Esophagus squamous epithelium (tissue), 5 donors: ENCODE measurements around the gene LY6G6F. TPM values are rescaled to one million over a fixed set of nuclear protein-coding genes. Genes with fewer than 3 reads are reported as not detected.

ENCODE experiments used
- DNase-seq: peaks from one replicate; lab custom pipeline; 2025; lab: John Stamatoyannopoulos, UW
- H3K27ac ChIP-seq, 4 donors: fragments of 200-600 bp; sonication (generic); one replicate each; pipeline ENCODE4 v1.5.1; 2016 to 2019; ENCODE audit warnings: mild to moderate bottlenecking in 1 of 4
- H3K27me3 ChIP-seq, 4 donors: fragments of 200-600 bp; sonication (generic); 1 replicate in 3 of 4; 2 replicates in 1 of 4; pipeline versions ENCODE4 v1.5.1 to v1.6.0; 2017 to 2021; ENCODE audit warnings: antibody characterized with exemption in 1 of 4
- H3K36me3 ChIP-seq, 3 donors: fragments of 200-600 bp; sonication (generic); one replicate each; pipeline ENCODE4 v1.5.1; 2016 to 2019
- H3K4me1 ChIP-seq, 3 donors: fragments of 200-600 bp; sonication (generic); one replicate each; pipeline ENCODE4 v1.5.1; 2017 to 2019
- H3K4me3 ChIP-seq, 4 donors: fragments of 200-600 bp; sonication (generic); 1 replicate in 3 of 4; 2 replicates in 1 of 4; pipeline ENCODE4 v1.5.1; 2016 to 2019; ENCODE audit warnings: mild to moderate bottlenecking in 2 of 4, moderate library complexity in 1 of 4
- H3K9me3 ChIP-seq, 3 donors: fragments of 200-600 bp; sonication (generic); one replicate each; pipeline ENCODE4 v1.5.1; 2016 to 2019
- CTCF ChIP-seq, 6 experiments: fragments of 450-650 bp in 4 of 6; fragments of 200-600 bp in 2 of 6; sonication (generic) in 2 of 6; IDR thresholded peaks; one replicate each; pipeline ENCODE4 v1.5.1; 2016 to 2019; ENCODE audit warnings: antibody characterized with exemption in 6 of 6, mild to moderate bottlenecking in 4 of 6, moderate library complexity in 4 of 6
- POLR2A ChIP-seq, 4 donors: fragments of 450-650 bp; IDR thresholded peaks; one replicate each; pipeline ENCODE4 v1.6.1; 2017; ENCODE audit warnings: antibody characterized with exemption in 4 of 4, mild to moderate bottlenecking in 4 of 4, moderate library complexity in 3 of 4
- WGBS, 2 donors: methylation state at CpG; one replicate each; pipeline ENCODE4 v1.1.5; 2018; 5-methylcytosine and 5-hydroxymethylcytosine counted together
- intact Hi-C: fragments of 100-400 bp; cut with DNase I; formaldehyde crosslinking; loops from one replicate; pipeline ENCODE4 v1.15.0; 2022
- total RNA-seq, 4 donors: library from RNA; depleted of rRNA; stranded (reverse); fragments of >200 nt; gene quantifications; one replicate each; pipeline ENCODE4 v1.1.0, GENCODE V29; 2016
- donor health status: DM: yes; HTN: yes; CAD: no.

LY6G6F gene
- total RNA-seq, 4 donors from 2014 or later, result not detected

- H3K4me3 ChIP-seq, result no peak within 1 kb of the TSS
- H3K27ac ChIP-seq, result peak within 1 kb of the TSS in 3 of 4 donors; percentile 20 to 94 (median 88)
- peaks cover 5 to 74% (median 23%) of the 10 kb centered on the region in 3 donors for H3K4me1 ChIP-seq
- DNase-seq, result no peak
- TF ChIP-seq POLR2A (IDR thresholded peaks at IDR 0.05), result no peak
- no peak for TF ChIP-seq CTCF (IDR thresholded peaks at IDR 0.05)
- 80 to 85% methylated on average over 4 of the region's 4 CpGs for WGBS, 2 donors
- no peaks in the 10 kb centered on the region for H3K9me3 ChIP-seq
- intact Hi-C loops, result no loop called here
- no peaks in the 10 kb centered on the region for H3K27me3 ChIP-seq
- peaks cover 0 to 5% (median 0%) of the 10 kb centered on the region in 3 donors for H3K36me3 ChIP-seq
Measured at GRCh38 chr6:31721351-31722020, 14.8 kb downstream of the LY6G6F start, which contains the start of gene LY6G6C. LY6G6C (minus strand) TSS chr6:31721746; CDS start chr6:31721679, 67 bp downstream.

- Histone ChIP-seq H3K36me3 (peaks cover 0 to 12% (median 0%) of the 10 kb centered on the region in 3 donors), H3K4me3 (no peak overlapping the region), H3K27ac (peak overlapping the region in 3 of 4 donors; percentile 20 to 94 (median 62)), H3K27me3 (no peaks in the 10 kb centered on the region), H3K4me1 (peaks cover 10 to 74% (median 22%) of the 10 kb centered on the region in 3 donors), H3K9me3 (no peaks in the 10 kb centered on the region)
- intact Hi-C loops, result no loop called here
- no peak for DNase-seq
- 78 to 89% methylated on average over 1 to 2 of the region's 3 CpGs for WGBS, 2 donors
- TF ChIP-seq CTCF (IDR thresholded peaks at IDR 0.05) (no peak), POLR2A (IDR thresholded peaks at IDR 0.05) (no peak)
Measured at GRCh38 chr6:31722173-31722572, 15.5 kb downstream of the LY6G6F start.

GRCh38 chr6:31723245-31723979 lies 16.7 kb downstream of the LY6G6F start, which contains the start of gene MPIG6B:
MPIG6B (plus strand) TSS chr6:31723373; CDS start chr6:31723384, 11 bp downstream.
- Histone ChIP-seq H3K27me3 (no peaks in the 10 kb centered on the region), H3K4me3 (no peak within 1 kb of the TSS), H3K9me3 (no peaks in the 10 kb centered on the region), H3K27ac (peak within 1 kb of the TSS in 2 of 4 donors; percentile 62 to 94), H3K36me3 (peaks cover 0 to 25% (median 0%) of the 10 kb centered on the region in 3 donors), H3K4me1 (peaks cover 13 to 75% (median 22%) of the 10 kb centered on the region in 3 donors)
- intact Hi-C loops, result no loop called here
- DNase-seq, result no peak
- TF ChIP-seq CTCF (IDR thresholded peaks at IDR 0.05), result no peak
- TF ChIP-seq POLR2A (IDR thresholded peaks at IDR 0.05), result no peak
- WGBS, 2 donors, result 75 to 79% methylated on average over 8 to 14 of the region's 46 CpGs

- 84% methylated on average over 13 to 18 of the region's 25 CpGs for WGBS, 2 donors
- Histone ChIP-seq H3K4me3 (no peak overlapping the region), H3K27ac (peak overlapping the region in 2 of 4 donors; percentile 10 to 21), H3K9me3 (no peaks in the 10 kb centered on the region), H3K4me1 (peaks cover 20 to 75% (median 24%) of the 10 kb centered on the region in 3 donors), H3K36me3 (peaks cover 0 to 26% (median 0%) of the 10 kb centered on the region in 3 donors), H3K27me3 (no peaks in the 10 kb centered on the region)
- intact Hi-C loops, result no loop called here
- TF ChIP-seq CTCF (IDR thresholded peaks at IDR 0.05) (no peak), POLR2A (IDR thresholded peaks at IDR 0.05) (no peak)
- DNase-seq, result no peak
Measured at GRCh38 chr6:31723980-31724691, 17.5 kb downstream of the LY6G6F start.
